Natural killer cell (primary cell): ENCODE results near the gene MYBPC1. TPM values are rescaled to one million over a fixed set of nuclear protein-coding genes. Genes with fewer than 3 reads are reported as not detected.

ENCODE experiments used
- ATAC-seq, 3 donors: fragments of 150-1000 bp in 2 of 3; fragments of 200-7000 bp in 1 of 3; cut with Tn5 transposase; 1 replicate in 1 of 3; 2 replicates in 2 of 3; pipeline ENCODE4 v1.10.0; 2021; ENCODE audit warnings: mild to moderate bottlenecking in 2 of 3, moderate library complexity in 2 of 3
- DNase-seq, 2 donors: peaks; one replicate each; pipeline versions ENCODE4 v3.0.0 to v3.0.0-alpha.2; 2013 to 2021; ENCODE audit warnings: mixed read lengths in 1 of 2
- H3K27ac ChIP-seq: one replicate; pipeline ENCODE4 v1.5.1; 2013; ENCODE audit warnings: mild to moderate bottlenecking, low read length
- H3K27me3 ChIP-seq: one replicate; pipeline ENCODE4 v1.6.1; 2013; ENCODE audit warnings: low read length; ENCODE audit not compliant: control insufficient read depth, insufficient read depth
- H3K36me3 ChIP-seq: one replicate; pipeline ENCODE4 v1.6.1; 2013; ENCODE audit warnings: low read length; ENCODE audit not compliant: control insufficient read depth, insufficient read depth
- H3K4me1 ChIP-seq: one replicate; pipeline ENCODE4 v1.6.1; 2013; ENCODE audit warnings: low read length; ENCODE audit not compliant: control insufficient read depth, insufficient read depth
- H3K4me3 ChIP-seq: one replicate; pipeline ENCODE4 v1.5.1; 2013; ENCODE audit warnings: low read length
- H3K9me3 ChIP-seq: one replicate; pipeline ENCODE4 v1.6.1; 2013; ENCODE audit warnings: low read length; ENCODE audit not compliant: control insufficient read depth, insufficient read depth
- H3K27ac Mint-ChIP-seq, 2 donors: one replicate each; pipeline ENCODE4 v1.8.0; 2022; ENCODE audit warnings: mild to moderate bottlenecking in 2 of 2, mixed read lengths in 2 of 2, moderate library complexity in 1 of 2
- H3K27me3 Mint-ChIP-seq, 2 donors: one replicate each; pipeline ENCODE4 v1.8.0; 2022; ENCODE audit warnings: low read depth in 2 of 2, mixed read lengths in 2 of 2
- H3K36me3 Mint-ChIP-seq: one replicate; pipeline ENCODE4 v1.8.0; 2022; ENCODE audit warnings: mixed read lengths
- H3K4me1 Mint-ChIP-seq, 2 donors: one replicate each; pipeline ENCODE4 v1.8.0; 2022; ENCODE audit warnings: mixed read lengths in 2 of 2
- H3K4me3 Mint-ChIP-seq: one replicate; pipeline ENCODE4 v1.8.0; 2022; ENCODE audit warnings: mild to moderate bottlenecking, moderate library complexity, mixed read lengths
- H3K9me3 Mint-ChIP-seq, 2 donors: one replicate each; pipeline ENCODE4 v1.8.0; 2022; ENCODE audit warnings: mixed read lengths in 2 of 2
- CTCF ChIP-seq: fragments of 200-600 bp; IDR thresholded peaks from one replicate; pipeline ENCODE4 v1.8.0; 2022; ENCODE audit warnings: antibody characterized with exemption
- WGBS: methylation state at CpG from one replicate; pipeline ENCODE4 v1.1.7; 2013; ENCODE audit warnings: missing lambda C conversion rate; ENCODE audit not compliant: insufficient coverage; 5-methylcytosine and 5-hydroxymethylcytosine counted together
- intact Hi-C: fragments of 100-400 bp; cut with micrococcal nuclease; formaldehyde crosslinking; loops from one replicate; pipeline ENCODE4 v1.14.2; 2022
- total RNA-seq, 4 donors: library from RNA; stranded (reverse); fragments of 120-200 nt in 1 of 4; gene quantifications; one replicate each; pipeline versions ENCODE4 v1.2.3 to v1.2.4, GENCODE V29; 2013 to 2022

MYBPC1 gene
- total RNA-seq, 3 donors from 2014 or later (not counting 1 experiment from before 2014, with no cell fraction given), result not detected

- intact Hi-C loops, result no loop called here
Observed at GRCh38 chr12:101727098-101727497, 132.3 kb downstream of the MYBPC1 start.

GRCh38 chr12:101729842-101730241, 135.1 kb downstream of the MYBPC1 start:
- H3K4me1 Mint-ChIP-seq, result no peaks in the 10 kb centered on the region
- Histone ChIP-seq H3K4me1 (no peaks in the 10 kb centered on the region), H3K27me3 (no peaks in the 10 kb centered on the region), H3K27ac (no peak overlapping the region), H3K4me3 (no peak overlapping the region), H3K9me3 (no peaks in the 10 kb centered on the region), H3K36me3 (peaks cover 41% of the 10 kb centered on the region)
- DNase-seq, result no peak
- H3K36me3 Mint-ChIP-seq, result no peaks in the 10 kb centered on the region
- H3K4me3 Mint-ChIP-seq, result no peak overlapping the region
- no peaks in the 10 kb centered on the region for H3K9me3 Mint-ChIP-seq
- H3K27me3 Mint-ChIP-seq, result no peaks in the 10 kb centered on the region
- intact Hi-C loops, result no loop called here
- no peak for TF ChIP-seq CTCF
- H3K27ac Mint-ChIP-seq, result no peak overlapping the region
- ATAC-seq, result no peak

More at GRCh38 chr12:101727098-101727497, 132.3 kb downstream of the MYBPC1 start:
- no peak overlapping the region for H3K27ac Mint-ChIP-seq
- no peak overlapping the region for H3K27ac ChIP-seq
- H3K36me3 Mint-ChIP-seq, result no peaks in the 10 kb centered on the region
- H3K27me3 ChIP-seq, result no peaks in the 10 kb centered on the region
- no peak overlapping the region for H3K4me3 ChIP-seq
- no peak for TF ChIP-seq CTCF
- no peaks in the 10 kb centered on the region for H3K9me3 ChIP-seq
- H3K36me3 ChIP-seq, result peaks cover 40% of the 10 kb centered on the region
- no peaks in the 10 kb centered on the region for H3K9me3 Mint-ChIP-seq
- no peaks in the 10 kb centered on the region for H3K4me1 ChIP-seq
- DNase-seq (no peak), ATAC-seq (no peak)
- no peak overlapping the region for H3K4me3 Mint-ChIP-seq
- no peaks in the 10 kb centered on the region for H3K27me3 Mint-ChIP-seq
- no peaks in the 10 kb centered on the region for H3K4me1 Mint-ChIP-seq

DNA sequence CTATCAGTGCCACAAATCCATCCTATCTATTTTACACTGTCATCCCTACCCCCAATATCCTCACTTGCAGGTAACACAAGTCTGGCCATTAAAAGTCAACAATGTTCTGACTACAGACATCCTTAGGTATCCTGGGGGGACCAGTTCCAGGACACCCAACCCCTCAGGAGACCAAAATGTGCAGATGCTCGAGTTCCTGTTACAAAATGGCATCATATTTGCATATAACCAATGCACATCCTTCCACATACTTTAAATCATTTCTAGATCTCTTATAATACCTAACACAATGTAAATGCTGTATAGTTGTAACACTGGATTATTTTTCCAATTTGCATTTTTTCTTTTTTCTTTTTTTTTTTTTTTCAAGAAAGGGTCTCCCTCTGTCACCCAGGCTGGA, 137.5 kb downstream of the MYBPC1 start:
- Histone ChIP-seq H3K36me3 (peaks cover 27% of the 10 kb centered on the region), H3K9me3 (no peaks in the 10 kb centered on the region)
- intact Hi-C loops, result no loop called here

More for the DNA sequence above, 137.5 kb downstream of the MYBPC1 start:
- Mint-ChIP-seq H3K27me3 (no peaks in the 10 kb centered on the region), H3K27ac (no peak overlapping the region), H3K9me3 (no peaks in the 10 kb centered on the region), H3K4me1 (no peaks in the 10 kb centered on the region), H3K36me3 (no peaks in the 10 kb centered on the region), H3K4me3 (no peak overlapping the region)
- DNase-seq, result no peak
- no peaks in the 10 kb centered on the region for H3K4me1 ChIP-seq
- TF ChIP-seq CTCF, result no peak
- H3K27me3 ChIP-seq, result no peaks in the 10 kb centered on the region
- ATAC-seq, result no peak
- H3K4me3 ChIP-seq, result no peak overlapping the region
- no peak overlapping the region for H3K27ac ChIP-seq
- 60% methylated on average over 1 of the region's 1 CpG for WGBS
